K562 (cell line): Measurements from ENCODE around the gene TOR1A. TPM values are rescaled to one million over a fixed set of nuclear protein-coding genes. Genes with fewer than 3 reads are reported as not detected.

Experiments used
- ATAC-seq: fragments of 200-7000 bp; cut with Tn5 transposase; 3 replicates; pipeline ENCODE4 v1.9.1; 2020; ENCODE audit warnings: moderate library complexity
- BruUV-seq: library from RNA; stranded (reverse); fragments of 400-500 nt; replicated peaks from 2 replicates; lab custom pipeline; 2021; lab: Mats Ljungman, UMichigan
- CTCF ChIA-PET: fragments of 300-600 bp; formaldehyde crosslinking; extraction: SDS; loops from one replicate; lab custom pipeline; 2021; ENCODE audit warnings: low intra/inter-chr PET ratio; lab: Yijun Ruan, JAX
- POLR2A ChIA-PET: fragments of 300-600, 350-650 bp; sonication (Branson Sonifier 250); formaldehyde crosslinking; extraction: SDS; loops from one replicate; lab custom pipeline; 2021; ENCODE audit warnings: antibody characterized with exemption, inconsistent platforms; lab: Yijun Ruan, JAX
- DNase-seq, 4 experiments: peaks; one replicate each; pipeline versions ENCODE4 v3.0.0 to v3.0.0-alpha.2; 2011 to 2018; ENCODE audit warnings: low spot score in 3 of 4, mixed read lengths in 3 of 4; ENCODE audit errors: extremely low read depth in 1 of 4
- FAIRE-seq: peaks from 2 replicates; lab custom pipeline; 2011; peaks lifted over from hg19 to GRCh38; lab: Jason Lieb, UNC
- H2AFZ ChIP-seq: 2 replicates; pipeline ENCODE4 v1.6.0; 2011; ENCODE audit warnings: low read depth, low read length, control low read depth, inconsistent platforms
- H3K27ac ChIP-seq: fragments of 200-600 bp; 3 replicates; pipeline ENCODE4 v1.8.0; 2011; ENCODE audit warnings: low read depth, mild to moderate bottlenecking, control low read depth, inconsistent platforms, low read length, moderate library complexity, mixed read lengths; ENCODE audit errors: extremely low read depth
- H3K27me3 ChIP-seq, 2 experiments: fragments of 300-600 bp in 1 of 2; 2 replicates in 1 of 2; 3 replicates in 1 of 2; pipeline versions ENCODE4 v1.6.0 to v1.8.0; 2011; ENCODE audit warnings: inconsistent platforms in 2 of 2, low read length in 2 of 2, mild to moderate bottlenecking in 1 of 2, mixed read lengths in 1 of 2, moderate library complexity in 1 of 2; ENCODE audit not compliant: control insufficient read depth in 2 of 2, insufficient read depth in 2 of 2
- H3K36me3 ChIP-seq: fragments of 300-600 bp; 3 replicates; pipeline ENCODE4 v1.8.0; 2011; ENCODE audit warnings: mild to moderate bottlenecking, low read length, inconsistent platforms; ENCODE audit not compliant: control insufficient read depth, insufficient read depth
- H3K4me1 ChIP-seq, 2 experiments: fragments of 200-600 bp in 1 of 2; replicated peaks in 1 of 2; 2 replicates in 1 of 2; 3 replicates in 1 of 2; pipeline versions ENCODE4 v1.5.1 to v1.8.0; 2011; ENCODE audit warnings: inconsistent platforms in 2 of 2, low read length in 2 of 2, mild to moderate bottlenecking in 1 of 2, mixed read lengths in 1 of 2, moderate library complexity in 1 of 2; ENCODE audit not compliant: control insufficient read depth in 2 of 2, insufficient read depth in 2 of 2
- H3K4me2 ChIP-seq: 2 replicates; pipeline ENCODE4 v1.6.1; 2011; ENCODE audit warnings: low read length, control low read depth, inconsistent platforms, mixed read lengths; ENCODE audit not compliant: insufficient read depth
- H3K4me3 ChIP-seq: fragments of 200-600 bp; sonication (generic), shearing (Covaris generic); 2 replicates; pipeline ENCODE4 v1.5.1; 2016; ENCODE audit warnings: control low read depth, inconsistent platforms
- H3K79me2 ChIP-seq: fragments of 200-600 bp; 3 replicates; pipeline ENCODE4 v1.8.0; 2011; ENCODE audit warnings: low read length, inconsistent platforms; ENCODE audit not compliant: control insufficient read depth, insufficient read depth
- H3K9ac ChIP-seq, 2 experiments: 2 replicates each; pipeline versions ENCODE4 v1.6.0 to v1.6.1; 2011; ENCODE audit warnings: low read depth in 2 of 2, low read length in 2 of 2, control low read depth in 1 of 2, inconsistent platforms in 1 of 2, mild to moderate bottlenecking in 1 of 2, mixed read lengths in 1 of 2; ENCODE audit not compliant: insufficient read depth in 1 of 2
- H3K9me1 ChIP-seq: one replicate; pipeline ENCODE4 v1.6.0; 2011; ENCODE audit warnings: inconsistent platforms, mild to moderate bottlenecking, low read length, moderate library complexity; ENCODE audit not compliant: control insufficient read depth, insufficient read depth
- H3K9me3 ChIP-seq: replicated peaks from 2 replicates; pipeline ENCODE4 v1.5.1; 2011; ENCODE audit warnings: low read depth, low read length, inconsistent platforms; ENCODE audit not compliant: control insufficient read depth, insufficient read depth
- H4K20me1 ChIP-seq: replicated peaks from 2 replicates; pipeline ENCODE4 v1.6.1; 2011; ENCODE audit warnings: low read length, inconsistent platforms, mixed read lengths; ENCODE audit not compliant: control insufficient read depth, insufficient read depth
- ATF7 ChIP-seq: fragments of 450-650 bp; IDR thresholded peaks from 2 replicates; pipeline ENCODE4 v1.7.1; 2014; ENCODE audit warnings: mild to moderate bottlenecking, moderate library complexity
- BHLHE40 ChIP-seq: IDR thresholded peaks from 2 replicates; pipeline ENCODE4 v1.6.1; 2011; ENCODE audit warnings: low read length, improper control_type of control experiment
- BRF1 ChIP-seq: IDR thresholded peaks from 3 replicates; pipeline ENCODE4 v1.6.1; 2011; ENCODE audit warnings: borderline replicate concordance, mild to moderate bottlenecking; ENCODE audit not compliant: insufficient read length; ENCODE audit errors: extremely low read depth
- KDM5B ChIP-seq: fragments of 200-600 bp; sonication (generic); IDR thresholded peaks from 2 replicates; pipeline ENCODE4 v1.6.1; 2012; ENCODE audit warnings: low read depth, mild to moderate bottlenecking, moderate library complexity, low read length, control low read depth, inconsistent platforms; ENCODE audit not compliant: insufficient replicate concordance
- NFIC ChIP-seq: fragments of 450-650 bp; IDR thresholded peaks from 2 replicates; pipeline ENCODE4 v1.6.1; 2017; ENCODE audit warnings: mild to moderate bottlenecking, inconsistent platforms
- NR0B1 ChIP-seq: fragments of 450-650 bp; IDR thresholded peaks from one replicate; pipeline ENCODE4 v1.6.1; 2018; ENCODE audit warnings: mild to moderate bottlenecking, moderate library complexity; ENCODE audit not compliant: partially characterized antibody
- SOX6 ChIP-seq: fragments of 450-650 bp; IDR thresholded peaks from 2 replicates; pipeline ENCODE4 v1.6.1; 2014; ENCODE audit warnings: mild to moderate bottlenecking
- USF1 ChIP-seq: sonication (generic); formaldehyde crosslinking; IDR thresholded peaks from 2 replicates; pipeline ENCODE4 v1.9.0; 2022; ENCODE audit warnings: mild to moderate bottlenecking, missing genetic modification reagents
- VEZF1 ChIP-seq: fragments of 200-800 bp; sonication (Bioruptor generic); IDR thresholded peaks from 2 replicates; pipeline ENCODE4 v1.6.1; 2017; ENCODE audit warnings: missing genetic modification characterization, missing compliant biosample characterization
- ZBTB1 ChIP-seq: sonication (generic); formaldehyde crosslinking; IDR thresholded peaks from 2 replicates; pipeline ENCODE4 v1.8.1; 2023; ENCODE audit warnings: missing genetic modification reagents, low read depth, mild to moderate bottlenecking, borderline replicate concordance
- ZNF639 ChIP-seq, 2 experiments: fragments of 200-800 bp in 1 of 2; sonication (Bioruptor generic) in 1 of 2; sonication (generic) in 1 of 2; formaldehyde crosslinking in 1 of 2; IDR thresholded peaks in 1 of 2; conservative IDR thresholded peaks in 1 of 2; 2 replicates each; pipeline versions ENCODE4 v1.5.0 to v1.6.1; 2016 to 2020; ENCODE audit warnings: missing compliant biosample characterization in 1 of 2, missing genetic modification characterization in 1 of 2, missing genetic modification reagents in 1 of 2
- ZNF764 ChIP-seq: fragments of 250-450 bp; sonication (Bioruptor Pico); IDR thresholded peaks from 2 replicates; pipeline ENCODE4 v1.4.0; 2020; ENCODE audit warnings: low read depth, mild to moderate bottlenecking, moderate library complexity
- WGBS: fragments of 100-300 bp; shearing (Covaris generic); methylation state at CpG from one replicate; pipeline ENCODE4 v1.1.6; 2016; ENCODE audit warnings: low coverage, mixed read lengths; ENCODE audit not compliant: insufficient coverage; ENCODE audit errors: missing lambda C conversion rate; 5-methylcytosine and 5-hydroxymethylcytosine counted together
- in situ Hi-C: fragments of 300-500 bp; cut with MboI; formaldehyde crosslinking; loops from 4 replicates; pipeline ENCODE4 v1.15.0; 2018; ENCODE audit warnings: inconsistent platforms, mixed read lengths
- intact Hi-C: fragments of 100-400 bp; cut with micrococcal nuclease; formaldehyde crosslinking; loops from 2 replicates; pipeline ENCODE4 v1.14.2; 2022
- polyA plus RNA-seq, 8 experiments: library from polyadenylated mRNA; depleted of rRNA in 4 of 8; stranded (reverse) in 5 of 8; unstranded in 3 of 8; fragments of >200 nt; fragmentation: Nextera tagmentation in 2 of 8; fragmentation: Illumina TruSeq in 1 of 8; extraction: Ambion mirVana in 2 of 8; extraction: Trizol in 1 of 8; gene quantifications; 2 replicates each; pipeline versions ENCODE4 v1.2.1 to v1.2.3, GENCODE V29; 2011 to 2014; ENCODE audit warnings: inconsistent platforms in 1 of 8, missing spikeins in 1 of 8
- total RNA-seq, 7 experiments: library from RNA; depleted of rRNA in 6 of 7; stranded (reverse); fragments of >200 nt in 6 of 7; fragmentation: Illumina TruSeq in 2 of 7; extraction: Trizol in 2 of 7; gene quantifications; 2 replicates each; pipeline versions ENCODE4 v1.2.1 to v1.2.3, GENCODE V29; 2011 to 2021; ENCODE audit warnings: low replicate concordance in 1 of 7

TOR1A gene
- total and polyA plus RNA-seq, 9 of the 15 experiments (the other 6 are each of a cell fraction or from before 2014, with no cell fraction given) = 4.5 to 85.8 (median 51.3) TPM

- TF ChIP-seq NFIC (peak; percentile 48), ZBTB1 (CRISPR knock-in tag) (peak; percentile 69; the same call in 1 of the 2 replicates), USF1 (CRISPR knock-in tag) (peak; percentile 40; the same call in 1 of the 2 replicates), ZNF764 (CRISPR knock-in tag) (no peak)
These were observed 49.0 kb downstream of the TOR1A start (continued) for GRCh38 chr9:129774791-129775447.

- FAIRE-seq (no peak), DNase-seq (peak in 1 of 4 experiments; percentile 24), ATAC-seq (no peak)
- ChIA-PET CTCF (interaction anchor here (0.7 kb wide), 1 partner anchor 36 kb away, joined by 6 read pairs; no protein-coding TSS in a partner anchor), POLR2A (interaction anchor here (0.5 to 2.2 kb wide), 8 partner anchors 10 to 1612 kb away, joined by 3 to 5 read pairs (median 4); no protein-coding TSS in a partner anchor)
- Histone ChIP-seq H2AFZ (0 out of 2 replicates have a peak overlapping the region, but pooled peaks have one; percentile 11), H3K4me2 (no peak overlapping the region), H4K20me1 (no peaks in the 10 kb centered on the region), H3K4me3 (no peak overlapping the region), H3K27me3 (no peaks in the 10 kb centered on the region), H3K9ac (peak overlapping the region in 1 of 2 experiments; percentile 31; a peak in 1 of 4 replicates), H3K4me1 (peaks cover 24 to 37% of the 10 kb centered on the region in 2 experiments), H3K9me3 (no peaks in the 10 kb centered on the region), H3K9me1 (peaks cover 4% of the 10 kb centered on the region), H3K36me3 (no peaks in the 10 kb centered on the region), H3K79me2 (no peaks in the 10 kb centered on the region), H3K27ac (no peak overlapping the region)
- WGBS = 21% methylated on average over 10 of the region's 10 CpGs
- in situ Hi-C loops (no loop called here), intact Hi-C loops (no loop called here)
- BruUV-seq = no TSS peak
- TF ChIP-seq VEZF1 (CRISPR knock-in tag) (peak; percentile 54; the same call in 1 of the 2 replicates), KDM5B (no peak), SOX6 (0 out of 2 replicates have a peak, but pooled peaks have one; percentile 36), ZNF639 (CRISPR knock-in tag; conservative IDR thresholded peaks at IDR 0.05 in 1 of 2, IDR thresholded peaks at IDR 0.05 in 1 of 2) (0 out of 4 replicates have a peak, but pooled peaks of 1 of the 2 experiments have one; percentile 22), ATF7 (0 out of 2 replicates have a peak, but pooled peaks have one; percentile 11), BHLHE40 (peak; percentile 91), NR0B1 (no peak), BRF1 (no peak)
These were observed 50.5 kb downstream of the TOR1A start for GRCh38 chr9:129773262-129774048.
